ENCODE results near the gene UBR4.

The UBR4 gene

DNA sequence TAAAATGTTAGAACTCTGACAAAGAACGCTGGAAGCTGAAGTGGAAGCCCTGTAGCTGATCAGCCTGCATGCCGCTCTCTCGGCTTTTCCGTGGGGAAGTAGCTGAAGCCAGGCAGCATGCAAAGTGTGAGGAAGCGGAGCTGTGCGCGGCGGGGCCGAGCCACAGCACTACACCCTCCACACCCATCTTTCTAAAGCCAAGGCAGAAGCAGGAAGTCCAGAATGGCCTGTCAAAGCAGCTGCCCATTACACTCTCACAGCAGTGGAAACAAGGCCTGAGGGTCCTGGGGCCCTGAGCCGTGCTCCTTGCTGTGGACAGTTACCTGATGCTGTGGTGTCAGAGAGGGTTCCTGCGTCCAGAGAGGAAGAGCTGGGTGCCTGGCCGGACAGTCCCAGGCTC is 69.6 kb downstream of the UBR4 start:
- DNase-seq (ENCODE audit: low spot score) = no peak

DNA sequence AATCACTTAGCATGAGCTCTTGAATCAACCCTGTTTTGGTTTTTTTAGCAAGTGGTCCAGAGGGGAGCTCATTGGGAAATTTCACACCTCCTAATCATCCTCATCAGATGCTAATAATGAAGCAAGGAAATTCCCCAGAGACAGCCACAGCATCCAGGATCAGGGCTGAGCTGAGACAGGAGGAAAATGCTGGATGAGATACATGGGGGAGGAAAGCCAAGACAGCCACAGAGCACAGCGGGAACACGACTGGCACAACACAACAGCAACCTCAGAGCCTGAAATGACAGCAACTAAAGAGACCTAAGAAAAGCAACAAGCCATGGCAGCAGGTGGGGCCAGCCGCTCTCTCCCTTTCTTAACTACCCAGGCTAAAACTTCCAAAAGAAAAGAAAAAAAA is 70.4 kb downstream of the UBR4 start:
- no peak for DNase-seq (ENCODE audit: low spot score)

DNA sequence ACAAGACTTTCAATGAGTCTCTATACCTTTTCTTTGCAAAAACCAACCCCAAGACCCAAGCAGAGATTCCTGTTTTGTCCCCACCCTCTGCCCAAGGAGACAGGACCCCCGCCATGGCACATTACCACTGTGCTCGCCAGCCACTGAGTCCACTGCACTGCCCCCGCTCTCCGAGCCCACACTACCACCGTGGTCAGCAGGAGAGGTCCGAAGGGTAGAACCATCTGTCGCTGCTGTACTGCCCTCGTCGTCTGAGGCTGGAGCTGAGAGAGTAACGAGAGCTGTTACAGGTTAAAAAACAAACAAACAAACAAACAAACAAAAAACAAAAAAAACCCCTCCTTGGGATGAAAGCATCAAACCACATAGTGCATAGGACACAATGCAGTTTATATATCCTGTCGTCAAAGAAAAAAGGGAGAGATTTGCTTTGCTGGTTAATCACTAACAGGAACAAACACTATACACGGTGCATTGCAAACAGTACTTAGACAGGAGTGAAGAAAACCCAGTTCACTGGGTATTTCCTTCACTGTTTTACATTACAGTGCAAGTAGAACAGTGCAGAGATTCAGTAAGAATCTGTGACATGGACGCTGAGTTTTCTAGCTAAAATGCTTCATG is 71.0 kb downstream of the UBR4 start:
- no peak for DNase-seq (ENCODE audit: low spot score)

DNA sequence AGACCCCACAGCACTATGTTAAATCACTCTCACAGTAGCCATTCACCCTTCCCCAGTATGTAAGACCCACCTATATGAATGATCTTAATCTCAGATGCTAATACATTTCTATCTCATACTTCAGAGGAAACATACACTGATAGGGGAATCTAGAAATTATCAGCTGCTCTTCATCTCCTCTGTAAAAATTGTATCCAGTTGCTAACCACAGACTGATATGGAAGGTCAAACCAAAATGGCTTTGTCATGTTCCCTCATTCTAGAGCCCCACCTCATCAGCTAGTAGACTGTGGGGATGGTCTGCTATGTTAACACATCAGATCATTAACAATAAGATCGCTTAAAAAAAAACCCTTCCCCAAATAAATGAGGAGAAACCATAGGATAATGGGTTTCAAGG is 71.7 kb downstream of the UBR4 start:
- no peak for DNase-seq (ENCODE audit: low spot score)

DNA sequence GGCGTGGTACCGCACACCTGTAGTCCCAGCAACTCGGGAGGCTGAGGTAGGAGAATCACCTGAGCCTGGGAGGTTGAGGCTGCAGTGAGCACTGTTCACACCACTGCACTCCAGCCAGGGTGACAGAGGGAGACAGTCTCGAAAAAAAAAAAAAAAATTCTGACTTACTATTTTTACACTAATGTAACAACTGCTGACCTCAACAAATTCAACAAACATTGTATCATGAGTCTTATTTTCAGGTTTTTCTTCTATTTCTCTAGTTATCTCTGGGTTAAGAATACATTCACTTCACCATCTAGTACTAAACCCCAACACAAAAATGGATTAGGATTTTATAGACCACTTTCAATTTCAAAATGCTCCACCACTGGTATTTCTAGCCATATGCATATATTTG is 72.9 kb downstream of the UBR4 start:
- DNase-seq (ENCODE audit: low spot score) = no peak

DNA sequence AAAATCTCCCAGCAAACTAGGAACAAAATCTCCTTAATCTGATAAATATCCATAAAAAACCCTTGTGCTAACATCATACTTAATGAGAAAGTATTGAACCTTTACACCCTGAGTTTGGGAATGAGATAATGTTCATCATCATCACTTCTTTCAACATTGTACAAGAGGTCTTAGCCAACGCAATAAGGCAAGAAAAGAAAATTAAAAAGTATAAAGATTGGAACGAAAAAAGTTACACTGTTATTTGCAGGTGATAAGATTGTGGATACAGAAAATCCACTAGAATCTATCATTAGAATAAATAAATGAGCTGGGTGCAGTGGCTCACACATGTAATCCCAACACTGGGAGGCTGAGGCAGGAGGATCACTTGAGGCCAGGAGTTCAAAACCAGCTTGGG is 76.7 kb downstream of the UBR4 start:
- DNase-seq (ENCODE audit: low spot score) = no peak

DNA sequence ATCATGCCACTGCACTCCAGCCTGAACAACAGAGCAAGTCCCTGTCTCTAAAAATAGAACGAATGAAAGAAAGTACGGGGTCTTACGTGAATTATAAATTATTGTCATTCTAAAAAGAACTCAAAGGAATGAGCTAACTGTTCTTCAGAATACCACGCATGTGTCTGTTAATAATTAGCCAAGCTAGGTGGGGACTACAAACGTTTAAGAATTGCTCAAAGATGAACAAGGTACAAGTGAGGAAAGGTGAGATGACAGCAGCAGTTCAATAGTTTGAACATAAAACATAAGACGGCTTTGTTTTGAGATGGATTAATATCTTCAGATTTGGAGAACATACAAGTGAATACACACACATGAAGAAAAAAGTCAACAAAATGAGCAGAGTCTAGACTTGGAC is 79.6 kb downstream of the UBR4 start:
- no peak for DNase-seq (ENCODE audit: low spot score)

DNA sequence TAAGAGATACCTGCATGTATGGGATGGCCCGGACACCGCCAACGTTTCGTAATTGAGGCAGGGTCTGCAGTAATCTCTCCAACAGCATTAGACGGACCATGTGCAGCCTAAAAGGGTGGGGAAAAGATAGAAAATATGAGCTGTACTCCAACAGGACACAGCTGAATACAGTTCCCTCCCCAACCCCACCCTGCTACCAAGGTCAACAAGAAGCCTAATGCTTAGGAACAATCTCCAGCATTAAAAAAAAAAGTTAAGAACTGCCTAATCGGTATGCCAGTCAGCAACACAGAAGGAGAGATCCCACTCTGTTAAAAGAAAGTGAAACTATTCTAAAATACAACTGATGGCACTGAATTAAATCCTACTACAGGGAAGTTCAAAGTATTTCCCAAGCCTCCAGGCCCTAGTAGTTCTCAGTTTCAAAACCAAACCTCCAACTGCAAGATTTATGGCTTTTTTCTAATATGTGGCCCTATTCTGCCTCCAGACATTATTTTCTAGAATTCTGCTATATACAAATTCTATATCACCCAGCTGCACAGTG is 81.0 kb downstream of the UBR4 start:
- no peak for DNase-seq (ENCODE audit: low spot score)

DNA sequence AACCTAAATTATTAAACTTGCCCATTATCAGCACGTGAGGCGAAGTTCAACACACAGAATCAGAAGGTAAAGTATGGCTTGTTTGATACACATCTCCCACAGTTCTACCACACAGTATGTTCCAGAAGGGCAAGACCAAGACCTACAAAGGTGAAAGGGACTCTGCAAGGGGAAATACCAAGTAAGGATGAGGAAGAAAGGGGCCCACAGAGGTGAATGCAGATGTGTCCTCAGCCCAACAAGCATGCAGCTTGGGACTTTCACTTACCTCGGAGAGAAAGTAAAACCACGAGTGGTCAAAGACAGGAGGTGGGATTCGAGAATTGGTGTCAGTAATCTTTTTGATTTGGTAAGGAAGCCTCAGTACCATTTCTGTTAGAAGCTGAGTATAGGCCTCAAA is 85.8 kb downstream of the UBR4 start:
- no peak for DNase-seq (ENCODE audit: low spot score)

DNA sequence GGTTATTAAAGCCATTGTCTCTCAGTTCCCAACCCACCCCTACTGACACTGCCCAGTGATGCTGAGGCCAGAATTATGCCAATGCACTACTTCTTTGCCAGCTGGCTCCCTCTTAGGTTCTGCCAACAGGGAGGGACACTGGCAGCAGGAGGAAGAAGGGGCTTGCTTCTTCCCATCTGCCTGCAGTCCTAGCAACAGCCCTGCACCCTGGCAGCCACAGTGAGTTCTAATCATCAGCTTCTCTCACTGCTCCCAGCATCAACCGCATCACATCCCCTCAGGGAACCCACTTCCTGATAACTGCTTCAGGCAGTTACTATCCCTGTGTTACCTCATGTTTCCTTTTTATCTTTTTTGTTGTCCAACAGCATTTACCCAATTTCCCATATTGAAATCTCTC is 86.2 kb downstream of the UBR4 start:
- DNase-seq (ENCODE audit: low spot score) = no peak

DNA sequence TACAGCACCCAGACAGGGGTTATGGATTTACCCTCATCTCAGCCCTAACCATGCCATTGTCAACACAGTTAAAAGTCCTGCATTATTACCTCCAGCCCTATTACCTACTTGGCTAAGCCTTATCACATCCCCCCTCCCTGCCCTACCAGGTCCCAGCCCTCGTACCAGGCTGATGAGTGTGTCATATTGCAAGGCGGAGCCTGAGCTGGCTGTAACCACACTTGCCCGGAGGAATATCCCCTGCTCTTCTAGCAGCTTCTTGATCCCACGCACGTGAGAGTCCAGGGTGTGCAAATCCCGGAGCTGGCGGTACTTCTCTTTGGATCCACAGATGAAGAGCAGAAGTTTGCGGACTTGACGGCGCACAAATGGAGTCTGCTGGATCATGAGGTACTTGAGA is 87.4 kb downstream of the UBR4 start:
- DNase-seq (ENCODE audit: low spot score) = no peak

DNA sequence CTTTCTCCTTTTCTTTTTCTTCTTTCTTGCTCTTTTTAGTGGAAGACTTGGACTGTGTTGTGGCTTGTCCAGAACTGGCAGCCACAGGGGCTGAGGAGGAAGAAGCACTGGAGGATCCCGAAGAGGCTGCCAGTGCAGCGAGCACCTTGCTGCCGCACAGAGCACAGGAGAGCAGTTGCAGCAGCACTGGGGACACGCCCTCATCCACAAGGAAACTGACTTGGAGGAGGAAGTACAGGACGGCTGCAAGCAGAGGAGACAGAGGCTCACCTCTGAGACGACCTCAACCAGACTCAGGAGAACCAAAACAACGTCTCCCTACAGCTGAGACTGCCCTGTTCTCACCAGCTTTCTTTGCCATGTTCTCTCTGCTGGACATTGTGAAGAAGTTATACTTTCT is 88.9 kb downstream of the UBR4 start:
- DNase-seq (ENCODE audit: low spot score) = no peak

DNA sequence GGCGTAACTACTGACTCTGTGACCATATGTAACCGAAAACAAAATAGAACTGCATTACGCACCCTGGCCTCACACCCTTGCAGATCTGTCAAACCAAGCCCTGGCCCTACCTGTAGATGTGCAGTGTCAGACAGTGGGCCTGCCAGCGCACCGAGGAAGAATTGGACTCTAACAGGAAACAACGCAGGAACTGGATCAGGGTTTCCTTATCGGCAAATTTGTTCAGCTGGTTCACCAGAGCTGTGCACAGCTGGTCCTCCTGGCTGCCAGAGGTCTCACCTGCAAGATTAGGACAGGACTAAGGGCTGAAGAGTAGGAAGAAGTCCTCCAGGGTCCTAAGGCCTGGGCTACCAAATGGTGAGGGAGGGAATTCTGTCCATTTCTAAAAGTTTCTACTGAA is 90.0 kb downstream of the UBR4 start:
- no peak for DNase-seq (ENCODE audit: low spot score)

DNA sequence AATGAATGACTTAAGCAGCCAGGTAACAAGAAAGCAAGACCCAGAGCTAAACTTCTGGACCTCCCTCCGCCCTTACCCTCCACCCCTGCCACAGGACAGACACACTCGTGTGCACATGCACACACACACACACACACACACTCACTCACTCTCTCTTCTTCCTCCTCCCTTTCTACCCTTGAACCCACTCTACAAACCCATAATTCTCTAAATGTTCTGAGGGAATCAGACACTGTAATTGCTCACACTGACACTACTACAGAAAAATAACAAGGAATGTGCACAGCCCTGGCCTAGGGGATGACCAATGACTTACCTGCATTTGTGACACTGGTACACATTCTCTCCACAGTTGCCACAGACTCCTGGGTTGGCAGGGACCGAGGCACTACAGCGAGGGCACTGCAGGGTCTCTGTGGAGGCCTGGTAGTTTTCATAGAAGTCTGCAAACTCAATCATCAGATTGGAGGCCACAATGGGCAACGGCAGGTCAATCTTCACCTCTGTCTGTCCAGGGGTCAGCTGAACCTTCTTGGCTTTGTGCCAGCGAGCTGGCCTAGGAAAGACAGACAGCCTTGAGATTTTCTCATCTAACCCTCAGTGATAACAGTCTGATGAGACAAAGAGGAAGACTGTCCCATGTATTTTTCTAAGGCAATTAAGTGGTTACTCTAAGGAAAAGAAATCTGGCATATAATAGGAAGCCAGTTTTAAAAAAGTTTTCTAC is 94.8 kb downstream of the UBR4 start:
- no peak for DNase-seq (ENCODE audit: low spot score)

DNA sequence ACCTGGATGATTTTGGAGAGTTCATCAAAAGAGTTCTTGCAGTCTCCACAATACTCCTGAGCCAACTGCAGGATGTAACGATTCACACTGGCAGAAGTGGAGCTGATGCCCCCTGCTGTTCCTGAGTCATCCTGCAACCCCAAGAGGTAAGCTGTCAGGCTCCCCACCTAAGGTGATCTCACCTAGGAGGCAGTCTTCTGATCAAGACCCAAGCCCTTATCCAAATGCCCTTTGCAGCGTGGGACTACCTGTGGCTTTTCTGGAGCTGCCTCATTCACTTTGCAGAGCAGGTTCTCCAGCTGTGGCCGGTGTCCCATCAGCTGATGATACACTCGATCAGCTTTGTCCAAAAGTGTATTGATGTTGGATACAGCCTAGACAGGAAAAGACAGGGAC is 96.4 kb downstream of the UBR4 start:
- no peak for DNase-seq (ENCODE audit: low spot score)

DNA sequence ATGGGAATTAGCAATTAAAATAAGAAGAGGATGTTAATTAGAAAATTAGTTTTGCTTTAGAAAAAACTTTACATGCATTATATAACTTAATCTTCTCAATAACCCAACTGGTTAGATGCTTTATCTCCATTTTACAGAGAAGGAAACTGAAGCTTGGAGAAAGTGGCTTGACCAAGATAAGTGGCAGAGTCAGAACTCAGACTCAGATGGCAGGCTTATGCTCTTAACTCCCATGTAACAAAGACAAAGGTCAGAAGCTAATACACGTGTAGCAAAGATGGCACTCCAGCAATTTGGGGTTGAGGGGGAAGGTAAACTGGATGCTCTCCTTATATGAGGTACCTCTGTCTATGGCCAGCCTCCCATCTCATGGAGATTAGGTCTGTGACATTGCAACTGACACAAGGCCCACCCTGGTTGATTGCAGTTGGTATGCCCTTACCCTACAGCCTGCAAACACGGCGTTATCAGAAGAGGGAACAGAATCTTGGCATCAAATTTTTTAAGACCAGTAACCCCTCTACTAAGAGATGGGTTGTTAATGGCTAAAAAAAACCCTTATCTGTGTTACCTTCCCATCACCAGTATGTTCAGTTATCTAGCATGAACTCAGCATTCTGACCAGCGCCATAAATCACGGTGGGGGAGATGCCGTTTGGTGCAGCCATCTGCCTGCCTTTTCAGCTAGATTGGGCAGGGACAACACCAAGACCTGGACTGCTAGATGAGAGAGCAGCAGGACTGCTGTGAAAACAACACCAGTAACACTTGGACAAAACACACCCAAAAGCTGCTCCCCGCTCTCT is 97.0 kb downstream of the UBR4 start:
- DNase-seq (ENCODE audit: low spot score) = no peak

DNA sequence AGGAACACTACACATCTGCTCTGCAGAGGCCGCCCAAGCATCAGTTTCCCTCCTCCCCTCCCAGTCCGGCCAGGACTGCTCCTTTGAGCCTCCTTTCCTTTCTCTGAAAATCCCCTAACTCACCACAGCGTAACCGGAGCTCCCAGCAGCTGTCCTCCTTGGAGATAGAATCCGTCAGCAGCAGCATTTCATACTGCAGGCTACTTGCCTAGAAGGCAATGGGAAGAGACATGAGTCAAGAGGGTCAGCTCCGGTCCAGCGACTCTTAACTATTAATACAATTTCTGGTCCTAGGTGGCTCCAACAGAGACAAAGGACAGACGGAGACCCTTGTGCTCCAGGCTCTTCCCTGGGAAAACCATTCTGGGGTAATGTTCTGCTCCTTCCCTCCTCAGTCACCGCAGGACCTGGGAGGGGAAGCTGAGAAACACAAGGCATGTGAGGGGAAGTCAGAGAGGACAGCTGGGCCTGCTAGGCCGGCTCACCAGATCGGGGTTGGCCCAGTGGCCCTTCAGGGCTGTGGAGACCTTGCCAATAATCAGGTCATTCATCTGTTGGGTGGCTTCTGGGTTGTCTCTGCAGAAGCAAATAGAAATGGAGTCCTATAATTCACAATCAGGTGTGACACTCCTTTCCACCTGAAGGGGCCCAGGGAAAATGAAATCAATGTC is 99.7 kb downstream of the UBR4 start:
- DNase-seq (ENCODE audit: low spot score) = no peak

DNA sequence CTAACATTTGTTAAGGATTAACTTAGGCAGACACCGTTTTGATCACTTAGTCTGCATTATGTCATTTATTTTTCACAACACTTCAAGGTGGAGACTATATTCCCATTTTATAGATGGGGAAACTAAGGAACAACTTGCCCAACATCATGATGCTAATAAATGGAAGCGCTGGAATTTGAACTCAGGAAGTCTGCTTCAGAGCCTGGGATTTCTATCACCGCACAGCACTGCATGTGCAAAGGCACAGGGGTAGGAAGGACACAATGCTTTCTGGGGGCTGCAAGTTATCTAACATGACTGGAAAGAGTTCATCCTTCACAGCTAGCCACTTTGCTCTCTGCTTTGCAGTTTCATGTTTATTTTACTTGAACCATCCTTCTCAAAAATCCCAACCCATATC is 100.5 kb downstream of the UBR4 start:
- no peak for DNase-seq (ENCODE audit: low spot score)

DNA sequence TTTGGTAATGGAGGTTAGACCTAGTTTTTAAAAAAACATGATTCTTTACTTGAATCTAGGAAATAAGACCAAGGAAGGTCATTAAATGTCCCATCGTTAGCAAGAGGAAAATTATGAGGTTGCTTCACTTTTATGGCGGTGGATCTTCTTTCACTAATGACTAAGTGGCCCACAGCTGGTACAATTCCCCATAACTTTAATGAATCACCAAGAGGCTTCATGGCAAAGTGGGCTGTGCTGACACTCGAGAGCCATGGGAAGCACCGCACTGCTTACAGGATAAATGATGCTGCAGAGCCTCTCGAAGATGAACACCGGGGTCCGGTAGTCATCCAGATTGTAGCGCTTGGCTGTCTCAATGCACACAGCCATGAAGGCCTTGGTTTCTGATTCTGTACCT is 108.8 kb downstream of the UBR4 start:
- DNase-seq (ENCODE audit: low spot score) = no peak

DNA sequence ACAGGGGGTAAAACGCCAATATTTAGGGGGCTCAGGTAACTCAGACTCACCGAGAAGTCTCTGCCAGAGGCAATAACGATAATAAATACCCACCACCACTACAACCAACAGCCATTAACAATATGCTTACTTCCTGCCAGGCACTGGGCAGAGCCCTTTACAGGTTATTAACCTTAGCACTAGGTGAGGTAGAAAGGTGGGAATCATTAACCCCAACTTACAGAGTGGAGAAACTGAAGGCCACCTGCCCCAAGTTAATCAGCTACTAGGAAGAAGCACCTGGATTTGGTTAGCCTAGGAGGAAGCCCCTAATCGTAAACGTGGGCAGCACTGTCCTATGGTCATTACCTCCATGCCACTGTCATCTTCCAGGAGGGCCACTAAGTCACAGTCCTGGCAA is 110.0 kb downstream of the UBR4 start:
- no peak for DNase-seq (ENCODE audit: low spot score)

DNA sequence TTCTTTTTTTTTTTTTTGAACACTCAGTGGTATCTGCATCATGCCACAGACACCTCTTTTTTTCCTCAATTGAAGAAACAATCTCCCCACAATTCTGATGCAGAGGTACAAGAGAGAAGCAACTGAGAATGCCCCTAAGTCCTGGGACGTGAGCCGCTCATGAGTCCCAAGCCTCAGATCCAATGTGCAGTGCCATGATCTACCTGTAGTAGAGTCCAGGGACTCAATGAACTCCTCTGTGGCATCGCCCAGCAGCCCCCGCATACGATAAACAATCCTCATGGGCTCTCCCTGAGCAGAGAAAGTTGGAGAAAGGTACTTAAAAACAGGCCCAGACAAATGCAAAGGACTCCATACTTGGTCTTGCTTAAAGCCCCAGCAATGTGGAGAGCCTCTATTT is 113.1 kb downstream of the UBR4 start:
- DNase-seq (ENCODE audit: low spot score) = no peak
